Neural crest cell (in vitro differentiated cells): ENCODE measurements around the gene HSD17B7. TPM values are rescaled to one million over a fixed set of nuclear protein-coding genes. Genes with fewer than 3 reads are reported as not detected.
A peak's percentile ranks its signal among the peaks of the same experiment; 100 is the strongest.

ENCODE experiments used
- DNase-seq: peaks from one replicate; pipeline ENCODE4 v3.0.0; 2021; ENCODE audit warnings: low read depth, mixed read lengths, low spot score
- H3K27ac Mint-ChIP-seq: one replicate; pipeline ENCODE4 v1.8.0; 2021; ENCODE audit warnings: mild to moderate bottlenecking, mixed read lengths; ENCODE audit not compliant: unreplicated experiment
- H3K27me3 Mint-ChIP-seq: 2 replicates; pipeline ENCODE4 v1.8.0; 2021; ENCODE audit warnings: low read depth, mild to moderate bottlenecking, mixed read lengths
- H3K36me3 Mint-ChIP-seq: 2 replicates; pipeline ENCODE4 v1.8.0; 2021; ENCODE audit warnings: low read depth, mild to moderate bottlenecking, mixed read lengths
- H3K4me1 Mint-ChIP-seq: 2 replicates; pipeline ENCODE4 v1.8.0; 2021; ENCODE audit warnings: mixed read lengths
- H3K4me3 Mint-ChIP-seq: one replicate; pipeline ENCODE4 v1.8.0; 2021; ENCODE audit warnings: mild to moderate bottlenecking, mixed read lengths
- H3K9me3 Mint-ChIP-seq: 2 replicates; pipeline ENCODE4 v1.8.0; 2021; ENCODE audit warnings: mixed read lengths
- total RNA-seq: library from RNA; stranded (reverse); gene quantifications from 2 replicates; pipeline ENCODE4 v1.2.1, GENCODE V29; 2021
- TF ChIP-seq, protein P1 (sequence below): fragments of 200-600 bp; sonication (generic); conservative IDR thresholded peaks from 2 replicates; pipeline ENCODE4 v1.5.0; 2021; ENCODE audit warnings: antibody characterized with exemption, mild to moderate bottlenecking

The HSD17B7 gene
- total RNA-seq, 1 donor from 2014 or later, result 60.1 TPM

DNA sequence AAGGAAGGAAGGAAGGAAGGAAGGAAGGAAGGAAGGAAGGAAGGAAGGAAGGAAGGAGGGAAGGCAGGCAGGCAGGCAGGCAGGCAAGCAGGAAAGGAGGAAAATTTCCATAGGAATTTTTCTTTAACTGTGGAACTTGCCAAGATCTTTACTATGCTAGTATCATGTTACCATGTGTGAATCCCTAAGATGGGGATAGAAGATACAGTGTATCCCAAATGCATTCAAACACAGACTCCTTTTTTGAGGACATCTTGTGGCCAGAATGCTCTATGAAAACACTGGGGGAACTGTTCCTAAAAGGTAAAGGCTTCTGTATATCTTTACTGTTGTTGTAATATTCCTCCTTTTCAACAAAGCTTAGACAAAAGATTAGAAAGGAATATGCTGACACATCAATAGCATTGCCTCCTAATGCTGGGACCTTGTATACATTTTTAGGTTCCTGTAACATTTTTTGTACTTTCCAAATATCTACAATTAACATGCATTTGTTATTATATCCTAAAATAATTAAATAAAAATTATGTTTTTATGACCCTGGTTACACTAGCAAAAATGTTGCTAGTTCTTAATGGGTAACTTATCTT is 49.8 kb downstream of the HSD17B7 start:
- TF ChIP-seq, protein P1, sequence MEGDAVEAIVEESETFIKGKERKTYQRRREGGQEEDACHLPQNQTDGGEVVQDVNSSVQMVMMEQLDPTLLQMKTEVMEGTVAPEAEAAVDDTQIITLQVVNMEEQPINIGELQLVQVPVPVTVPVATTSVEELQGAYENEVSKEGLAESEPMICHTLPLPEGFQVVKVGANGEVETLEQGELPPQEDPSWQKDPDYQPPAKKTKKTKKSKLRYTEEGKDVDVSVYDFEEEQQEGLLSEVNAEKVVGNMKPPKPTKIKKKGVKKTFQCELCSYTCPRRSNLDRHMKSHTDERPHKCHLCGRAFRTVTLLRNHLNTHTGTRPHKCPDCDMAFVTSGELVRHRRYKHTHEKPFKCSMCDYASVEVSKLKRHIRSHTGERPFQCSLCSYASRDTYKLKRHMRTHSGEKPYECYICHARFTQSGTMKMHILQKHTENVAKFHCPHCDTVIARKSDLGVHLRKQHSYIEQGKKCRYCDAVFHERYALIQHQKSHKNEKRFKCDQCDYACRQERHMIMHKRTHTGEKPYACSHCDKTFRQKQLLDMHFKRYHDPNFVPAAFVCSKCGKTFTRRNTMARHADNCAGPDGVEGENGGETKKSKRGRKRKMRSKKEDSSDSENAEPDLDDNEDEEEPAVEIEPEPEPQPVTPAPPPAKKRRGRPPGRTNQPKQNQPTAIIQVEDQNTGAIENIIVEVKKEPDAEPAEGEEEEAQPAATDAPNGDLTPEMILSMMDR, result no peak
- DNase-seq, result no peak
- peaks cover 2% of the 10 kb centered on the region for H3K36me3 Mint-ChIP-seq
- H3K27ac Mint-ChIP-seq, result no peak overlapping the region
- peaks cover 7% of the 10 kb centered on the region for H3K9me3 Mint-ChIP-seq
- peaks cover 2% of the 10 kb centered on the region for H3K27me3 Mint-ChIP-seq
- H3K4me1 Mint-ChIP-seq, result no peaks in the 10 kb centered on the region
- H3K4me3 Mint-ChIP-seq, result no peak overlapping the region

DNA sequence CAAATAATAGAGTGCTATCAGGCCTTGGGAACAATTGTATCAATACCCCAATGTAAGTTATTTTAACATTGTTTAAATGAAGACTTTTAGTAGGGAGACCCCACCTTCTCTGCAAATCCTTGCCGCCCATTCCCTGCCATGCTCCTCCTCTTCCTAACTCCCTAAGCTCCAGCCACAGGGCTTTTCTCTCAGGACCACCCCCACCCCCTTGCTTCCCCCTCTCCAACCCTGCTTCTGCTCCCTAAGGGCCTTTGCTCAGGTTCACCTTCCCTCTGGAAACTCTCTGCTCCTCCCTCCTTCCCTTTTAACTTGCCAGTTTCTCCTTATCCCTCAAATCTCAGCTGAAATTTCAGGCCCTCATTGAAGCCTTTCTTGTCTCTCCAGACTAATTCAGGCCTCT is 53.7 kb downstream of the HSD17B7 start:
- no peaks in the 10 kb centered on the region for H3K9me3 Mint-ChIP-seq
- TF ChIP-seq, protein P1, result no peak
- H3K36me3 Mint-ChIP-seq, result no peaks in the 10 kb centered on the region
- H3K4me1 Mint-ChIP-seq, result no peaks in the 10 kb centered on the region
- H3K27me3 Mint-ChIP-seq, result peaks cover 3% of the 10 kb centered on the region
- H3K27ac Mint-ChIP-seq, result no peak overlapping the region
- no peak overlapping the region for H3K4me3 Mint-ChIP-seq
- DNase-seq, result no peak

DNA sequence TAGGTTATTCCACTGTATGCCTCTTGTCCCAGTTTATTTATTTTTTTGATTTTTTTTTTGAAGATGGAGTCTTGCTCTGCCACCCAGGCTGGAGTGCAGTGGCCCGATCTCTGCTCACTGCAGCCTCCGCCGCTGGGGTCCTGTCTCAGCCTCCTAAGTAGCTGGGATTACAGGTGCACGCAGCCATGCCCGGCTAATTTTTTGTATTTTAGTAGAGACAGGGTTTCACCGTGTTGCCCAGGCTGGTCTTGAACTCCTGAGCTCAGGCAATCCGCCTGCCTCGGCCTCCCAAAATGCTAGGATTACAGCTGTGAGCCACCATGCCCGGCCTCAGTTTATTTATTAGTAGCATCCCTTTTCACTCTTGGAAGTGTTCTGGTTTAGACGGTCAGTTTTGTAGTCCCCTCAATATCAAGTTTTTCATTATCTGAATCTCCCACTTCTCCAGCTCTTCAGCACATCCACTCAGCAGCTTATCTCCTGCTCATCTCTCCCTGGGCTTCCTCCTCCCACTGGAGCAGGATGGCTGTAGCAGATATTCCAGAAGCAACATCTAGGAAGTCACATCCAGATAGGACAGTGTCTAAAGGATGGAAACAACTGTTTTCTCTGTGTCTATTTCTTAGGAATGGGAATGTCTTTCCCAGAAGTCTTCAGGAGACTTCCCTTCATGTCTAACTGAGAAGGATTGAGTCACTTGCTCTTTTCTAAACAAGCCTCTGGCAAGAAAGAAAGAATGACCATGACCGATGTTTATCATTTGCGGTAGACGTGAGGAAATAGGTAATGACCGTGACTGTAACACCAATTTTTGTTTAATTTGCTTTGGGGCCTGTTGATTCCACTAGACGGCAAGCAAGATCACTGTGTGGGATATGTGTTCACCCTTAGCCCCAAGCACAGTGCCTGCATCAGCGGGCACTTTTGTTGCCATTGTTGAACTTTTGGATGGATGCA is 56.0 kb downstream of the HSD17B7 start:
- TF ChIP-seq, protein P1, result no peak
- H3K27me3 Mint-ChIP-seq, result peaks cover 3% of the 10 kb centered on the region
- H3K36me3 Mint-ChIP-seq, result no peaks in the 10 kb centered on the region
- H3K9me3 Mint-ChIP-seq, result no peaks in the 10 kb centered on the region
- no peak overlapping the region for H3K27ac Mint-ChIP-seq
- no peak overlapping the region for H3K4me3 Mint-ChIP-seq
- no peaks in the 10 kb centered on the region for H3K4me1 Mint-ChIP-seq
- no peak for DNase-seq

DNA sequence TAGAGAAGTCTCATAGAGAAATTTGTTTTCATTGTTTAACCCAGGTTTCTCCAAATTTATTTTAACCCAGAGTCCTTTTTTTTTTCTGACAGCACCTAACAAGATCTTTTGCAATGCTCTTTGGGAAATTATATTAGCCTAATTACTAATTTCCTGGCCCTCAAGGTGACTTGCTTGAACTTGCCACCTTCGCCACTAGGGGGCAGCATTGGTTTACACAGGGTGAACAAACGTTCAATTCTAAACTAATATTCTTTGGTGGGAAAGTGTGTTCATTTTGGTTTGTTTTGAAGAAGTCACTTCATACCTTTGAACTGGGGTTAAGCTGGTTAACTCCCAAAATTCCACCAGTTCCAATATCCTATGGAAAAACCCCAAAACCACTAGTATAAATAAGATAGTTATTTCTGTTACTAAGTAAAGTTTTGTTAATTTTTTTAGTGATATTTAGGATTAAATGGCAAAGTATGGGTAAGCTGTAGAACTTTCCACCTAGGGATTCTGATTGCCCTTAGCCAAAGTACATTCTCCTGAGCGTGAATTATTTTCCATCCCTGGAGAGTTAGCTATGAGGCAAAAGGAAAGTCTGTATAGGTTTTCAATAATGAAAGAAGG is 57.4 kb downstream of the HSD17B7 start:
- Mint-ChIP-seq H3K27me3 (peaks cover 3% of the 10 kb centered on the region), H3K9me3 (no peaks in the 10 kb centered on the region), H3K27ac (no peak overlapping the region), H3K4me1 (no peaks in the 10 kb centered on the region), H3K4me3 (no peak overlapping the region), H3K36me3 (no peaks in the 10 kb centered on the region)
- TF ChIP-seq, protein P1, result peak; percentile 98
- DNase-seq, result peak; percentile 87

DNA sequence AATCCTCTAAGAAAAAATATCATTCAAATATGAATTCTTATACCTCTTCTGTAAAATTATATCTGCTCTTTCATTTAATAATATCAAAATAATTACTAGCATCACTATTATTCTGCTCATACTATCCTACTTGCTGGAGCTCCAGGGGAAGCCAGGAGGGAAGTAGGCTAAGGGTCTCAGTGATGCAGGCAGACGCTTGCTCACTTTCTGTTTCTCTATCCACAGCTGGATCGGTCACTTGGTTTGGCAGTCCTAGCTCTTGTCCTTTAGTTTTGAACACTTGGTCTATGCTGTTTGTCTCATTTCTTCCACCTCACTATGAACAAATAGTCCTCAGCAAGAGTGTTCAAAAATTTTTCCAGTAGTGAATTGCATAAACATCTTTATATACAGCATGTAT is 59.2 kb downstream of the HSD17B7 start:
- Mint-ChIP-seq H3K4me1 (no peaks in the 10 kb centered on the region), H3K27me3 (peaks cover 3% of the 10 kb centered on the region), H3K4me3 (no peak overlapping the region), H3K9me3 (no peaks in the 10 kb centered on the region), H3K27ac (no peak overlapping the region), H3K36me3 (no peaks in the 10 kb centered on the region)
- DNase-seq, result no peak
- TF ChIP-seq, protein P1, result no peak
